Loucy (cell line): ENCODE data around the gene CFAP97D2.

Source experiments
- EZH2phosphoT487 ChIP-seq: fragments of 200-600 bp; IDR thresholded peaks from 2 replicates; pipeline ENCODE4 v1.6.1; 2018; ENCODE audit warnings: antibody characterized with exemption, mild to moderate bottlenecking, moderate library complexity, borderline replicate concordance
- TF ChIP-seq, protein P1 (sequence below): fragments of 200-600 bp; sonication (generic); conservative IDR thresholded peaks from 2 replicates; pipeline ENCODE4 v1.5.1; 2014; ENCODE audit warnings: mild to moderate bottlenecking, antibody characterized with exemption, low read length

DNA sequence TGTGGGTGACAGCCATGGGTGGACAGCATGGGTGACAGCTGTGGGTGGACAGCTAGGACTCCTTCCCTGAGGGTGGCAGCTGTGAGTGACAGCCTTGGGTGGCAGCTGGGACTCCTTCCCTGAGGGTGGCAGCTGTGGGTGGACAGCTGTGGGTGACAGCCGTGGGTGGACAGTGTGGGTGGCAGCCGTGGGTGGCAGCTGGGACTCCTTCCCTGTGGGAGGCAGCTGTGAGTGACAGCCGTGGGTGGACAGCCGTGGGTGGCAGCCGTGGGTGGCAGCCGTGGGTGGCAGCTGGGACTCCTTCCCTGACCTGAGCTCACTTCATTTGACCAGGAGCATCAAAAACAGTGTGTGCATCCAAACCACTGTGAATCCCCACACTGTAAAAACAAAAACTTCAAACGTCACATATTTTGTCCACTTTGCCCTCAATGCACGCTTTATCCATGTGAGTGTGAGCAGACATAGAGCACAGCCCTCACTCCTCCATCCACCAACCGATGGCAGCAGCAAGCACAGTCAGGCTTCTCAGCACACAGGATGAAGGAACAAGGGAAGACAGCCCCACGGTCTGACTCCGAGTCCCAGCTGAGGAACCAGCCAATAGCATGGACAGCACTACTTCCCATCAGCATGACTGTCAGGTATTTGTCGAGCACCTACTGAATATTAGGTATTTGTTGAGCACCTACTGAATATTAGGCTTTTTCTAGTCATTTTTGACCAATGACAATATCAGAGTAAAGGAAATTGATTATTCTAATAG, 1.6 kb upstream of the CFAP97D2 start:
- TF ChIP-seq, protein P1, sequence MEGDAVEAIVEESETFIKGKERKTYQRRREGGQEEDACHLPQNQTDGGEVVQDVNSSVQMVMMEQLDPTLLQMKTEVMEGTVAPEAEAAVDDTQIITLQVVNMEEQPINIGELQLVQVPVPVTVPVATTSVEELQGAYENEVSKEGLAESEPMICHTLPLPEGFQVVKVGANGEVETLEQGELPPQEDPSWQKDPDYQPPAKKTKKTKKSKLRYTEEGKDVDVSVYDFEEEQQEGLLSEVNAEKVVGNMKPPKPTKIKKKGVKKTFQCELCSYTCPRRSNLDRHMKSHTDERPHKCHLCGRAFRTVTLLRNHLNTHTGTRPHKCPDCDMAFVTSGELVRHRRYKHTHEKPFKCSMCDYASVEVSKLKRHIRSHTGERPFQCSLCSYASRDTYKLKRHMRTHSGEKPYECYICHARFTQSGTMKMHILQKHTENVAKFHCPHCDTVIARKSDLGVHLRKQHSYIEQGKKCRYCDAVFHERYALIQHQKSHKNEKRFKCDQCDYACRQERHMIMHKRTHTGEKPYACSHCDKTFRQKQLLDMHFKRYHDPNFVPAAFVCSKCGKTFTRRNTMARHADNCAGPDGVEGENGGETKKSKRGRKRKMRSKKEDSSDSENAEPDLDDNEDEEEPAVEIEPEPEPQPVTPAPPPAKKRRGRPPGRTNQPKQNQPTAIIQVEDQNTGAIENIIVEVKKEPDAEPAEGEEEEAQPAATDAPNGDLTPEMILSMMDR: no peak
- no peak for TF ChIP-seq EZH2phosphoT487
